DOHH2 (cell line): ENCODE measurements around the gene DYNLT1.

Experiments used
- CTCF ChIP-seq: fragments of 200-600 bp; sonication (generic); IDR thresholded peaks from one replicate; pipeline ENCODE4 v1.5.1; 2014; ENCODE audit warnings: antibody characterized with exemption, mild to moderate bottlenecking, low read depth, low read length; ENCODE audit not compliant: poor library complexity, severe bottlenecking
- EZH2phosphoT487 ChIP-seq: fragments of 200-600 bp; sonication (generic); IDR thresholded peaks from 2 replicates; pipeline ENCODE4 v1.6.1; 2017; ENCODE audit warnings: borderline replicate concordance, mild to moderate bottlenecking, antibody characterized with exemption, low read length, moderate library complexity, mixed read lengths

DNA sequence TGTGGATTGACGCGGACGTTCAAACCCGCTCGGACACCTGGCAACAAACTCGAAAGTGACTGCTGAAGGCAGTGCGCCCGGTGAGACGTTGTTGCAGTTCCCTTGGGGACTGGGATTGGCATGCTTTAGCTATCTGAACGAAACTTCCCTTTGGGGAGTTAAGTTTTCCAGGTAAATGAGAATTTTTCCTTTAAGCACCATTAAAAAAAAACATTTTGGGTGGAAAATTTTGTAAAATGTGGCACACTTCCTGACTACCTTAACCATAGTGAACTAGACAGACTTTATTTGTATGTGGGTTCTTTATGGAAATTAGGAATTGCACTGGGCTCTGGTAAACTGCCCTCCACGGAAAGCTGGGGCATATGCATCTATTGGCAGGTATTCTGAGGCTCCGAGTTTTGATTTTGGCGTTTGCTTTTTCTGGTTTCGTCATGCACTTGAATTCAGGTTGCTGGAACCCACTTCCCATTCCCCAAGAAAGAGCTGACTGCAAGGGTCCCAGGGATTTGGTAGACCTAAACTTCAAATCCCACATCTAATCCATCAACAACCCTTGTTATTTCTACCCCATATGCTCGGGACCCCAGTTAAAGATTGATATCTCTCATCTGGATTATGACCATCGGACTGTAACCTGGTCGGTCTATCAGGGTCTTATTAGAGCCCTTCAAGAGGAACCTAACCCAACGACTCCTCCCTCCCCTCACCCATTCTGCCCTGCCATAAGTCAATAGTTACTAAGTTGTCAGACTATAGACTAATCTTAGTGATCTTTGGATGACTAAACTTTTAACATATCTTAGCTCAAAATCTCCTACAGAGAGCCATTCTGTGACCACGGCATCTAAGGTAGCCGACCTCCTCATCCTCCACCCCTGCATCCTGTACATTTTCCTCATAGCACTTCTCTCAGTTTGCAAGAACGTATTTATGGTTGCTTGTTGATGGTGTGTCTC, 800 bp upstream of the DYNLT1 start:
- no peak for TF ChIP-seq CTCF
- TF ChIP-seq EZH2phosphoT487, result no peak
